Keratinocyte (primary cell): ENCODE results near the gene CCSER1.

Experiments used
- EZH2 ChIP-seq: IDR thresholded peaks from one replicate; pipeline ENCODE4 v1.6.1; 2012; ENCODE audit warnings: inconsistent platforms, mild to moderate bottlenecking, low read length, moderate library complexity
- TF ChIP-seq, protein P1 (sequence below), 3 experiments: IDR thresholded peaks in 1 of 3; conservative IDR thresholded peaks in 1 of 3; optimal IDR thresholded peaks in 1 of 3; 2 replicates in 2 of 3; 3 replicates in 1 of 3; pipeline versions ENCODE3 to v1.5.1; 2011; ENCODE audit warnings: low read length in 3 of 3, mild to moderate bottlenecking in 3 of 3, moderate library complexity in 2 of 3, control low read depth in 1 of 3, inconsistent platforms in 1 of 3; ENCODE audit not compliant: insufficient read depth in 2 of 3; ENCODE audit errors: extremely low read depth in 1 of 3

DNA sequence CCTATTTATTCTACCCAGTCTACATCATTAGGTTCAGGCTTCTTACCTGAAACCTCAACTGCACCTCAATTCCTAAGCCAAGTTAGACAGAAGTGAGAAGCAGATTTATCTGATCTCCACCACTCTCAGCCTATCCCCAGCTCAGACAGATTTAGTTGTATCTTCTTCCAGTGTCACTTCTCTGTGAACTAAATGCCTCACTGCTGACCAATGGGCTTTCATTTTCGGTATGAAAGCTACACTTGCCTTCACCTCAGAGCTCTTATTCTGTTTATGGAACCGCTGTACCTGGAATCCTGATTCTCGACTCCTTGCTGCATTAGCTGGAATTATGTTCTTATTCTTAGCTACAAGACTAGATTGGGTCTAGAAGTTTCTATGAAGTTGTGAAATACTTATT is 833.2 kb downstream of the CCSER1 start:
- TF ChIP-seq, protein P1, sequence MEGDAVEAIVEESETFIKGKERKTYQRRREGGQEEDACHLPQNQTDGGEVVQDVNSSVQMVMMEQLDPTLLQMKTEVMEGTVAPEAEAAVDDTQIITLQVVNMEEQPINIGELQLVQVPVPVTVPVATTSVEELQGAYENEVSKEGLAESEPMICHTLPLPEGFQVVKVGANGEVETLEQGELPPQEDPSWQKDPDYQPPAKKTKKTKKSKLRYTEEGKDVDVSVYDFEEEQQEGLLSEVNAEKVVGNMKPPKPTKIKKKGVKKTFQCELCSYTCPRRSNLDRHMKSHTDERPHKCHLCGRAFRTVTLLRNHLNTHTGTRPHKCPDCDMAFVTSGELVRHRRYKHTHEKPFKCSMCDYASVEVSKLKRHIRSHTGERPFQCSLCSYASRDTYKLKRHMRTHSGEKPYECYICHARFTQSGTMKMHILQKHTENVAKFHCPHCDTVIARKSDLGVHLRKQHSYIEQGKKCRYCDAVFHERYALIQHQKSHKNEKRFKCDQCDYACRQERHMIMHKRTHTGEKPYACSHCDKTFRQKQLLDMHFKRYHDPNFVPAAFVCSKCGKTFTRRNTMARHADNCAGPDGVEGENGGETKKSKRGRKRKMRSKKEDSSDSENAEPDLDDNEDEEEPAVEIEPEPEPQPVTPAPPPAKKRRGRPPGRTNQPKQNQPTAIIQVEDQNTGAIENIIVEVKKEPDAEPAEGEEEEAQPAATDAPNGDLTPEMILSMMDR (optimal IDR thresholded peaks at IDR 0.05 in 1 of 3, IDR thresholded peaks at IDR 0.05 in 1 of 3, conservative IDR thresholded peaks at IDR 0.05 in 1 of 3; ENCODE audit: extremely low read depth in 1 of 3, insufficient read depth in 2 of 3, low read length in 3 of 3): no peak
- no peak for TF ChIP-seq EZH2
